ENCODE data around the gene PTPRN2.

Gene PTPRN2

GRCh38 chr7:157558516-157558874, 1029.1 kb downstream of the PTPRN2 start:
- no peak for DNase-seq

- DNase-seq: no peak
Observed at GRCh38 chr7:157558061-157558460, 1029.6 kb downstream of the PTPRN2 start.

GRCh38 chr7:157557263-157557662, 1030.4 kb downstream of the PTPRN2 start:
- no peak for DNase-seq

GRCh38 chr7:157556642-157556944, 1031.0 kb downstream of the PTPRN2 start:
- DNase-seq: no peak

- no peak for DNase-seq
Observed at GRCh38 chr7:157555944-157556641, 1031.5 kb downstream of the PTPRN2 start.

GRCh38 chr7:157555313-157555712, 1032.3 kb downstream of the PTPRN2 start:
- no peak for DNase-seq

- DNase-seq: no peak
Observed at GRCh38 chr7:157554393-157555238, 1033.0 kb downstream of the PTPRN2 start.

- no peak for DNase-seq
Observed at GRCh38 chr7:157553256-157553655, 1034.4 kb downstream of the PTPRN2 start.

GRCh38 chr7:157552295-157552993, 1035.2 kb downstream of the PTPRN2 start:
- DNase-seq: no peak

GRCh38 chr7:157551325-157552070, 1036.1 kb downstream of the PTPRN2 start:
- no peak for DNase-seq

- DNase-seq: no peak
Observed at GRCh38 chr7:157550300-157551275, 1037.0 kb downstream of the PTPRN2 start.

GRCh38 chr7:157549612-157550299, 1037.9 kb downstream of the PTPRN2 start:
- no peak for DNase-seq

GRCh38 chr7:157548691-157549303, 1038.8 kb downstream of the PTPRN2 start:
- DNase-seq: no peak

- no peak for DNase-seq
Observed at GRCh38 chr7:157547611-157548010, 1040.0 kb downstream of the PTPRN2 start.

GRCh38 chr7:157547102-157547501, 1040.5 kb downstream of the PTPRN2 start:
- no peak for DNase-seq

GRCh38 chr7:157545681-157546060, 1042.0 kb downstream of the PTPRN2 start:
- DNase-seq: no peak

GRCh38 chr7:157544980-157545680, 1042.5 kb downstream of the PTPRN2 start:
- DNase-seq: no peak

GRCh38 chr7:157544226-157544625, 1043.4 kb downstream of the PTPRN2 start:
- DNase-seq: no peak

- DNase-seq: no peak
Observed at GRCh38 chr7:157543791-157544190, 1043.8 kb downstream of the PTPRN2 start.

- no peak for DNase-seq
Observed at GRCh38 chr7:157543276-157543675, 1044.3 kb downstream of the PTPRN2 start.

Measured in fibroblast of upper back skin (primary cell).